IPS DF 19.7 (cell line): ENCODE data around the gene FAM81A.
"Not testable (repeated sequence)": the region's sequence is repeated elsewhere in the genome, so short reads cannot be mapped to it uniquely, and the experiment has no call there.

Experiments
- DNase-seq: peaks from one replicate; pipeline ENCODE4 v3.0.0-alpha.2; 2013; ENCODE audit warnings: low read depth, low spot score

FAM81A gene

GRCh38 chr15:59437817-59438624 lies at the start of gene FAM81A:
TSS of gene FAM81A (plus strand) at chr15:59438186. CDS start at chr15:59458627, 20,441 bp downstream.
- DNase-seq, result no peak

GRCh38 chr15:59388670-59389069 lies 49.3 kb upstream of the FAM81A start:
- DNase-seq, result no peak

- DNase-seq, result no peak
Measured at GRCh38 chr15:59392299-59392698, 45.7 kb upstream of the FAM81A start.

GRCh38 chr15:59394166-59394661 lies 43.8 kb upstream of the FAM81A start:
- DNase-seq, result no peak

GRCh38 chr15:59396211-59396610 lies 41.8 kb upstream of the FAM81A start:
- DNase-seq, result no peak

GRCh38 chr15:59396679-59397078 lies 41.3 kb upstream of the FAM81A start:
- DNase-seq, result no peak

GRCh38 chr15:59398220-59398619 lies 39.8 kb upstream of the FAM81A start:
- no peak for DNase-seq

- no peak for DNase-seq
Measured at GRCh38 chr15:59399465-59400102, 38.4 kb upstream of the FAM81A start.

GRCh38 chr15:59400103-59400813 lies 37.7 kb upstream of the FAM81A start:
- DNase-seq, result no peak

- not testable (repeated sequence) for DNase-seq
Measured at GRCh38 chr15:59401051-59401823, 36.7 kb upstream of the FAM81A start.

GRCh38 chr15:59401824-59402569 lies 36.0 kb upstream of the FAM81A start:
- DNase-seq, result no peak

- no peak for DNase-seq
Measured at GRCh38 chr15:59405079-59405478, 32.9 kb upstream of the FAM81A start.

GRCh38 chr15:59406446-59406845 lies 31.5 kb upstream of the FAM81A start:
- no peak for DNase-seq

- DNase-seq, result no peak
Measured at GRCh38 chr15:59407946-59408345, 30.0 kb upstream of the FAM81A start.

- DNase-seq, result no peak
Measured at GRCh38 chr15:59410391-59410896, 27.5 kb upstream of the FAM81A start.

GRCh38 chr15:59413577-59413976 lies 24.4 kb upstream of the FAM81A start:
- DNase-seq, result no peak

GRCh38 chr15:59416816-59417215 lies 21.2 kb upstream of the FAM81A start:
- DNase-seq, result no peak

GRCh38 chr15:59419170-59419569 lies 18.8 kb upstream of the FAM81A start:
- DNase-seq, result no peak

GRCh38 chr15:59420108-59420507 lies 17.9 kb upstream of the FAM81A start:
- DNase-seq, result no peak

- DNase-seq, result peak; percentile 84
Measured at GRCh38 chr15:59420986-59421618, 16.9 kb upstream of the FAM81A start.
